GM12865 (cell line): ENCODE measurements around the gene SPEG.

Experiments
- DNase-seq: peaks from one replicate; pipeline ENCODE4 v3.0.0; 2010; ENCODE audit warnings: low read depth
- H3K4me3 ChIP-seq: 2 replicates; pipeline ENCODE4 v1.5.1; 2011; ENCODE audit warnings: mild to moderate bottlenecking, low read depth, low read length, control low read depth
- CTCF ChIP-seq: IDR thresholded peaks from 2 replicates; pipeline ENCODE4 v1.5.1; 2011; ENCODE audit warnings: low read length, control low read depth, low read depth, inconsistent platforms; ENCODE audit not compliant: insufficient read depth; ENCODE audit errors: missing control alignments

Gene SPEG

DNA sequence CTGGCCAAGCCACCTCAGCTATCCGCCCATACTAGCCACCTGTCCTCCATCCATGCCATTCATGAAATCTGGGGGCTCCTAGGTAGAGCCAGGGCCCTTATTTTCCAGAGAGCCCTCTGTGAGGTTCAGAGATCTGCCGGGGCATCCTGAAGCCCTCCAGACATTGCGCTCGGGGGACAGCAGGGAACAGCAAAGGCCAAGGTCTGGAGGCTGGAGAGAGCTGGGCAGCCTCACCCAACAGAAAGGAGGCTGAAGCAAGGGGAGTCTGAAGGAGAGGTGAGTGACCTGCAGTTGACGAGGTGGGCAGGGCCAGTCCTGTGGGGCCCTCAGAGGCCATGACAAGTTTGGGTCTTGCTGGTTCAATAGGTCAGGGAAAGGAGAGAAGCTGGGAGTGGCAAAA, 25.0 kb upstream of the SPEG start:
- TF ChIP-seq CTCF = no peak
- DNase-seq = no peak
- H3K4me3 ChIP-seq = no peak overlapping the region

- DNase-seq = no peak
- no peak for TF ChIP-seq CTCF
- no peak overlapping the region for H3K4me3 ChIP-seq
Measured at GRCh38 chr2:219410390-219410789, 24.3 kb upstream of the SPEG start.

- DNase-seq = no peak
- H3K4me3 ChIP-seq = no peak overlapping the region
Measured at GRCh38 chr2:219414857-219415256, 19.8 kb upstream of the SPEG start.

DNA sequence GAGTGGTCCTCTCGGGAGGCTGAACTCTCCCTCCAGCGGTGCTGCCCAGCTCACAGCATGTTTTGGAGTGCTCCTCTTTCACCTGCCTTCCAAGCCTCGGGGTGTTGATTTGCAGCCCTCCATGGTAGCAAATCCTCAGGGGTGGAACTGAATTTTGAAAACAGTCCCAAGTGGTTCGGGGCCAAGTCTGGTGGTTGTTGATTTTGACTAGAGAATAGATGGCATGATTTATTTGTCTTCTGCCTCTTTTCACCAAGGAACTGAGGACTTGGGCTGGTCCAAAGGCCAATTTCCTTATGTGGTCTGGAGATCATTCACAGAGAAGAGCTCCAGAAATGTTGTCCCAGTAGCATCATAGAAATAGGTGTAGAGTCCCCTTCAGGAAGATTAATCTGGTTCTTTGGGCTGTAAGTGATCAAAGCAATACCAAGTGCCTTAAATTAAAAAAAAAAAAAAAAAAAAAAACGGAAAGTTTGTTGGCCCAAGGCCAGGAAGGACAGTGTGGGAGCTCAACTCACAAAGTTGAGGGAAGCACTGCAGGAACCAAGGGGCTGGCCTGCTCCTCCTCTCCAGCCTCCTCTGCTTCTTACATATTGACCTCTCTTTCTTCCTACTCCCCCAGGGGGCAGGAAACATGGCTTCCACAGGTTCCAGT, 18.9 kb upstream of the SPEG start:
- no peak overlapping the region for H3K4me3 ChIP-seq
- no peak for TF ChIP-seq CTCF
- no peak for DNase-seq

More at GRCh38 chr2:219414857-219415256, 19.8 kb upstream of the SPEG start:
- no peak for TF ChIP-seq CTCF

DNA sequence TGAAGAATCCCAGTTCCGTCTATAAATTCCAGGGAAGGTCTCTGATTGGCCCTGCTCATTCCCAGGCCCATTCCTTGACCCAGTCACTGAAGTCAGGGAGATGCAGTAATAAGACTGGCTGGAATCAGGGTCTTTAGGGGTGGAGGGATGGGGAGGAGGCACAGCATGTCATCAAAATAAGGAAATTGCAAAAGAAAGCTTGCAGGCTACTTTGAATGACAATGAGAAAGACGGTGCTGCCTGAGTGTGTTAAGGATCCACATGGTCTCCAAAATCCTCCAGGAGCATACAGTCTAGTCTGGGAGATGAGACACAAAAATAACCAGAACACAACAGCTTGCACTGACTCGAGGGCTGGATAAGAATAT, 18.4 kb upstream of the SPEG start:
- H3K4me3 ChIP-seq = no peak overlapping the region
- TF ChIP-seq CTCF = no peak
- no peak for DNase-seq

GRCh38 chr2:219416938-219417337, 17.7 kb upstream of the SPEG start:
- TF ChIP-seq CTCF = no peak
- DNase-seq = no peak
- no peak overlapping the region for H3K4me3 ChIP-seq

- no peak for TF ChIP-seq CTCF
- H3K4me3 ChIP-seq = no peak overlapping the region
- no peak for DNase-seq
Measured at GRCh38 chr2:219417374-219417773, 17.3 kb upstream of the SPEG start.
